MM.1S (cell line): ENCODE data around the gene CLPTM1.

Source experiments
- DNase-seq: peaks from one replicate; pipeline ENCODE4 v3.0.0-alpha.2; 2015
- H2AFZ ChIP-seq: fragments of 300-600 bp; sonication (generic); 2 replicates; pipeline ENCODE4 v1.6.0; 2016; ENCODE audit warnings: antibody characterized with exemption, low read length
- H3F3A ChIP-seq: fragments of 300-600 bp; sonication (generic); 2 replicates; pipeline ENCODE4 v1.6.1; 2016; ENCODE audit warnings: mild to moderate bottlenecking, antibody characterized with exemption, low read length, moderate library complexity, mixed read lengths; ENCODE audit not compliant: insufficient read depth
- H3K27ac ChIP-seq: fragments of 300-600 bp; sonication (generic); 2 replicates; pipeline ENCODE4 v1.5.1; 2016; ENCODE audit warnings: mild to moderate bottlenecking, low read length
- H3K27me3 ChIP-seq: fragments of 300-600 bp; sonication (generic); replicated peaks from 2 replicates; pipeline ENCODE4 v1.6.0; 2016; ENCODE audit warnings: low read length; ENCODE audit not compliant: insufficient read depth
- H3K36me3 ChIP-seq: fragments of 300-600 bp; sonication (generic); replicated peaks from 2 replicates; pipeline ENCODE4 v1.6.1; 2016; ENCODE audit warnings: mild to moderate bottlenecking, low read length, mixed read lengths; ENCODE audit not compliant: insufficient read depth
- H3K4me1 ChIP-seq: fragments of 300-600 bp; sonication (generic); 2 replicates; pipeline ENCODE4 v1.6.1; 2016; ENCODE audit warnings: low read length, mixed read lengths
- H3K4me2 ChIP-seq: fragments of 300-600 bp; sonication (generic); 2 replicates; pipeline ENCODE4 v1.6.0; 2016; ENCODE audit warnings: low read depth, low read length
- H3K4me3 ChIP-seq: fragments of 300-600 bp; sonication (generic); 2 replicates; pipeline ENCODE4 v1.5.1; 2016; ENCODE audit warnings: low read length, mixed read lengths
- H3K79me2 ChIP-seq: fragments of 300-600 bp; sonication (generic); 2 replicates; pipeline ENCODE4 v1.6.1; 2016; ENCODE audit warnings: mixed run types, low read length, mixed read lengths
- H3K9ac ChIP-seq: fragments of 300-600 bp; sonication (generic); 2 replicates; pipeline ENCODE4 v1.6.1; 2016; ENCODE audit warnings: low read length, mixed read lengths
- H3K9me2 ChIP-seq: fragments of 300-600 bp; sonication (generic); replicated peaks from 2 replicates; pipeline ENCODE4 v1.6.1; 2016; ENCODE audit warnings: mild to moderate bottlenecking, low read length, mixed read lengths; ENCODE audit not compliant: insufficient read depth
- H3K9me3 ChIP-seq: fragments of 300-600 bp; sonication (generic); replicated peaks from 2 replicates; pipeline ENCODE4 v1.6.1; 2016; ENCODE audit warnings: mild to moderate bottlenecking, low read length, mixed read lengths; ENCODE audit not compliant: insufficient read depth
- H4K20me1 ChIP-seq: fragments of 300-600 bp; sonication (generic); 2 replicates; pipeline ENCODE4 v1.6.1; 2016; ENCODE audit warnings: mild to moderate bottlenecking, low read length, moderate library complexity, mixed read lengths; ENCODE audit not compliant: insufficient read depth
- EZH2 ChIP-seq: fragments of 300-600 bp; sonication (generic); optimal IDR thresholded peaks from 2 replicates; pipeline ENCODE3; 2017; ENCODE audit warnings: low read depth, mild to moderate bottlenecking, antibody characterized with exemption, low read length, mixed read lengths
- EZH2phosphoT487 ChIP-seq: fragments of 300-600 bp; sonication (generic); IDR thresholded peaks from 2 replicates; pipeline ENCODE4 v1.6.1; 2018; ENCODE audit warnings: antibody characterized with exemption, low read length
- TF ChIP-seq, protein P1 (sequence below): fragments of 300-600 bp; sonication (generic); IDR thresholded peaks from 2 replicates; pipeline ENCODE4 v1.5.1; 2016; ENCODE audit warnings: antibody characterized with exemption, low read length, mixed read lengths

The CLPTM1 gene

GRCh38 chr19:44931541-44931940 lies 23.6 kb upstream of the CLPTM1 start:
- DNase-seq = no peak
- H3K36me3 ChIP-seq = no peaks in the 10 kb centered on the region
- no peaks in the 10 kb centered on the region for H3K4me1 ChIP-seq
- H3K4me3 ChIP-seq = no peak overlapping the region
- no peak overlapping the region for H3K4me2 ChIP-seq
- no peaks in the 10 kb centered on the region for H3K79me2 ChIP-seq
- H3K27me3 ChIP-seq = peaks cover 4% of the 10 kb centered on the region
- H3K27ac ChIP-seq = no peak overlapping the region
- H3K9me3 ChIP-seq = no peaks in the 10 kb centered on the region
- TF ChIP-seq EZH2 (no peak), EZH2phosphoT487 (no peak)
- TF ChIP-seq, protein P1, sequence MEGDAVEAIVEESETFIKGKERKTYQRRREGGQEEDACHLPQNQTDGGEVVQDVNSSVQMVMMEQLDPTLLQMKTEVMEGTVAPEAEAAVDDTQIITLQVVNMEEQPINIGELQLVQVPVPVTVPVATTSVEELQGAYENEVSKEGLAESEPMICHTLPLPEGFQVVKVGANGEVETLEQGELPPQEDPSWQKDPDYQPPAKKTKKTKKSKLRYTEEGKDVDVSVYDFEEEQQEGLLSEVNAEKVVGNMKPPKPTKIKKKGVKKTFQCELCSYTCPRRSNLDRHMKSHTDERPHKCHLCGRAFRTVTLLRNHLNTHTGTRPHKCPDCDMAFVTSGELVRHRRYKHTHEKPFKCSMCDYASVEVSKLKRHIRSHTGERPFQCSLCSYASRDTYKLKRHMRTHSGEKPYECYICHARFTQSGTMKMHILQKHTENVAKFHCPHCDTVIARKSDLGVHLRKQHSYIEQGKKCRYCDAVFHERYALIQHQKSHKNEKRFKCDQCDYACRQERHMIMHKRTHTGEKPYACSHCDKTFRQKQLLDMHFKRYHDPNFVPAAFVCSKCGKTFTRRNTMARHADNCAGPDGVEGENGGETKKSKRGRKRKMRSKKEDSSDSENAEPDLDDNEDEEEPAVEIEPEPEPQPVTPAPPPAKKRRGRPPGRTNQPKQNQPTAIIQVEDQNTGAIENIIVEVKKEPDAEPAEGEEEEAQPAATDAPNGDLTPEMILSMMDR = no peak
- H4K20me1 ChIP-seq = no peaks in the 10 kb centered on the region
- H2AFZ ChIP-seq = no peak overlapping the region
- no peaks in the 10 kb centered on the region for H3F3A ChIP-seq
- no peaks in the 10 kb centered on the region for H3K9me2 ChIP-seq
- no peak overlapping the region for H3K9ac ChIP-seq

GRCh38 chr19:44939668-44940067 lies 15.5 kb upstream of the CLPTM1 start:
- no peaks in the 10 kb centered on the region for H3K36me3 ChIP-seq
- no peaks in the 10 kb centered on the region for H3F3A ChIP-seq
- H3K79me2 ChIP-seq = no peaks in the 10 kb centered on the region
- no peak for TF ChIP-seq EZH2phosphoT487
- TF ChIP-seq, protein P1 = no peak
- no peak for TF ChIP-seq EZH2
- no peak for DNase-seq
- H3K9ac ChIP-seq = no peak overlapping the region
- no peak overlapping the region for H3K4me2 ChIP-seq
- no peaks in the 10 kb centered on the region for H3K9me3 ChIP-seq
- H3K4me3 ChIP-seq = no peak overlapping the region
- H3K9me2 ChIP-seq = no peaks in the 10 kb centered on the region
- H3K4me1 ChIP-seq = no peaks in the 10 kb centered on the region
- no peak overlapping the region for H3K27ac ChIP-seq
- H3K27me3 ChIP-seq = peaks cover 4% of the 10 kb centered on the region; the same call in 1 of the 2 replicates
- H4K20me1 ChIP-seq = no peaks in the 10 kb centered on the region
- H2AFZ ChIP-seq = no peak overlapping the region

DNA sequence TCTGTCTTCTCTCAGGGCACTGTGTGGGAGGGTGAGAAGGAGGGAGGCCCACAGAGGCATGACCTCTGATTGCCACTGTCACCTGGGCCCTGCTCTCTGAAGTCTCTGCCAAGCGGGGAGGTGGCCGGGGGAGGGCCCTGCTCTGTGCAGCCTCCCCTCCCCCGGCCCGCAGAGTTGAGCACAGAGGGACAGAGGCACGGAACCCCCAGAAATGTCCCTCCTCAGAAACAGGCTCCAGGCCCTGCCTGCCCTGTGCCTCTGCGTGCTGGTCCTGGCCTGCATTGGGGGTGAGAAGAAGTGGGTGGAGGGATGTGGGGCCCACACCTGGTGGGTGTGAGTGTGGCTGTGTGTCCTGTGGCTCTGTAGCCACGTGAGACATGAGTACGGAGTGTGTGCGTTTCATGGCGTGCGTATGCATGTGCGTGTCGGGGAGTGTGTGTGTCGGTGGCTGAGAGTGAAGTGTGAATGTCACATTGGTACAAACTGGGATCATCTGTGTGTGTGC lies 13.1 kb upstream of the CLPTM1 start, which contains the start of gene APOC4:
Gene APOC4, plus strand, starts transcription at position 171 of the 505 bp plus-strand sequence. Its CDS starts 41 bp downstream, at position 212.
- Histone ChIP-seq H4K20me1 (no peaks in the 10 kb centered on the region), H3K9me3 (no peaks in the 10 kb centered on the region), H3K36me3 (no peaks in the 10 kb centered on the region), H3K27me3 (no peaks in the 10 kb centered on the region), H3K9ac (no peak within 1 kb of the TSS), H2AFZ (no peak within 1 kb of the TSS), H3K9me2 (no peaks in the 10 kb centered on the region), H3K4me2 (no peak within 1 kb of the TSS), H3K27ac (no peak within 1 kb of the TSS), H3F3A (no peaks in the 10 kb centered on the region), H3K4me3 (no peak within 1 kb of the TSS), H3K4me1 (no peaks in the 10 kb centered on the region), H3K79me2 (no peaks in the 10 kb centered on the region)
- no peak for DNase-seq
- TF ChIP-seq EZH2phosphoT487 (no peak), EZH2 (no peak)
- TF ChIP-seq, protein P1 = no peak
